SH-SY5Y (cell line): ENCODE measurements around the gene TMEM109.

ENCODE experiments used
- GATA2 ChIP-seq: IDR thresholded peaks from 2 replicates; pipeline ENCODE4 v1.6.1; 2011; ENCODE audit warnings: mild to moderate bottlenecking, low read depth, low read length
- GATA3 ChIP-seq: IDR thresholded peaks from 2 replicates; pipeline ENCODE4 v1.6.1; 2011; ENCODE audit warnings: low read depth, mild to moderate bottlenecking, low read length, moderate library complexity

- TF ChIP-seq GATA3 = no peak
- TF ChIP-seq GATA2 = no peak
Observed at GRCh38 chr11:60946601-60947264, 32.8 kb downstream of the TMEM109 start.
